ENCODE measurements around the gene ZNF784.

The ZNF784 gene, protein sequence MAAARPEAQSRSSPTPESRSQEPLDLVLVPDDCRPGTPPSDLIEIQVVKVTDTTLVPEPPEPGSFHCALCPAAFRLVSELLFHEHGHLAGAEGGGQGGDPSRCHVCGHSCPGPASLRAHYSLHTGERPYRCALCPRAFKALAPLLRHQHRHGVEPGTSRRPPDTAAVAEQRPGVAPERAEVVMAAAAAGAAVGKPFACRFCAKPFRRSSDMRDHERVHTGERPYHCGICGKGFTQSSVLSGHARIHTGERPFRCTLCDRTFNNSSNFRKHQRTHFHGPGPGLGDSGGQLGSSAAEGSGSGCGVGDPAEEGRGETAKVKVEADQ

GRCh38 chr19:55624109-55625003, at the start of gene ZNF784:
ZNF784 (minus strand) TSS chr19:55624566; CDS start chr19:55624561, 5 bp downstream.
- peak; percentile 96 to 98 for DNase-seq

GRCh38 chr19:55673889-55674288, 49.5 kb upstream of the ZNF784 start:
- DNase-seq: no peak

- DNase-seq: no peak
Observed at GRCh38 chr19:55673465-55673864, 49.1 kb upstream of the ZNF784 start.

DNA sequence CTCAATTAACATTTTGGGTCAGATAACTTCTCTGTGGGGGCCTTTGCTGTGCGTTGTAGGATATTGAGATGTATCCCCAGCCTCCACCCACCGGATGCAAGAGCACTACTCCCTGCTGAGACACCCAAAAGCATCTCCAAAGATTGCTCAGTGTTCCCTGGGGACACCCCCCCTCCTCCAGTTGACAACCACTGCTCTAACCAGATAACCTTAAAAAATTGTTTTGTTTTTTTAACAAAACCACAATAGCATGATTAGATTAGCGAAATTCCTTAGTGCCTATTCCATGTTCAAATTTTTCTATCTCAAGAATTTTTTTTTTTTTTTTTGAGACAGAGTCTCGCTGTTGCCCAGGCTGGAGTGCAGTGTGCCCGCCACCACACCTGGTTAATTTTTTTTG, 48.1 kb upstream of the ZNF784 start:
- no peak for DNase-seq

GRCh38 chr19:55671054-55671378, 46.6 kb upstream of the ZNF784 start:
- no peak for DNase-seq

DNA sequence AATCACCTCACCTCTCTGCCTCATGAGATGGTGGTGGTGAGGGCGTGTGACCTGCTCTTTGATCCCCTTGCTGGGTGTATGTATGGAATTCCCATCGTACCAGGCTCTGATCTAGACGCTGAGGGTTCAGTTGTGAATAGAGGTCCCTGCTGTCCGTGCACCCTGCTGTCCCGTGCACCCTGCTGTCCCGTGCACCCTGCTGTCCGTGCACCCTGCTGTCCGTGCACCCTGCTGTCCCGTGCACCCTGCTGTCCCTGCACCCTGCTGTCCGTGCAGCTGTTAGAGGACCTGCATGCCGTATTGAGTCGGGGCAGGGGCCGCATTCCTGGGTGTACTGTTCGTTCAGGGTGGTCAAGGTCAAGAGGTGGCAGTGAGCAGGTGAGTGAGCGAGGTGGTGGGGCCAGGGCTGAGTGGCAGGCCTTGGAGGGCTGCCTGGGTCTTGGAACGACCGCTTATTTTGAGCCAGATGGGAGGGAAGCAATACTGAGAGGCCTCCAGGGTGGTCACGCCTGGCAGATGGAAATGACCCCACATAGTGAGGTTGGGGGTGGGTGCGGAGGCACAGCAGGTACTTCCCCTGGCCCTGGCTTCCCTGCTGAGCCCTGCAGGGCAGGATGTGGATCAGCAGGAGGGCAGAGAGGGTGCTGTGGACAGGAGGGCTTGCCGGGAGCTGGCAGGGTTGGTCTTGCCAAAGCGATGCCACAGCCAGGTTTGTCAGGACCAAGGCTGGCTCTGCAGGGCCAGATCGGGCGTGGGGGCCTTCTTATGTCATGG, 46.1 kb upstream of the ZNF784 start:
- no peak for DNase-seq

GRCh38 chr19:55669418-55670279, 45.3 kb upstream of the ZNF784 start:
- DNase-seq: no peak

DNA sequence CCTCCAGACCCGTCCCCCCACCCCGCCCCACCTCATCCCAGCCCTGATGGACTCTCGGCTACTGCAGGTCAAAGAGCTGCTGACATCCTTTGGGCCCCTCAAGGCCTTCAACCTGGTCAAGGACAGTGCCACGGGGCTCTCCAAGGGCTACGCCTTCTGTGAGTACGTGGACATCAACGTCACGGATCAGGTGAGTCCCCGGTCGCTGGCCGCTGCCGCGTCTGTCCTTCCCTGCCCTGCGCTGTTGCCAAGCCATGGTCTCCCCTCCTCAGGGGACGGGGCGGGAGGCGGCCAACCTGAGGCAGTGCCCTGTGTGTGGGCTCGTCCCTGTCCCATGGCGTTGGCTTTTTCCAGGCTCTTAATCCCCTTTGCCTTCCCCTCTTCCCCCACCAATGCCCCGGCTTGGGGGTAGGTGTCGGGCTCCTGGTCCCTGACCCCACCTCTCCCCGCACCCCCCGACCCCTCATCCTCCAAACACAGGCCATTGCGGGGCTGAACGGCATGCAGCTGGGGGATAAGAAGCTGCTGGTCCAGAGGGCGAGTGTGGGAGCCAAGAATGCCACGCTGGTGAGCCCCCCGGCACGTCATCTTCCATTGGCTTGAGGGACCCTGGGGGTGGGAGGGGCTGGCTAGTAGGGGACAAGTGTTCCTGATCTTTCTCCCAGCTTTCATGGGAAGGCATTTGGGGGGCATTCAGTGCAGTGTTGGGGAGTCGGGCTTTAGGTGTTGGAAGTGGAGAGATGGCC, 44.4 kb upstream of the ZNF784 start:
- no peak for DNase-seq

- DNase-seq: no peak
Observed at GRCh38 chr19:55667958-55668357, 43.6 kb upstream of the ZNF784 start.

- DNase-seq: no peak
Observed at GRCh38 chr19:55667511-55667910, 43.1 kb upstream of the ZNF784 start.

- DNase-seq: no peak
Observed at GRCh38 chr19:55667006-55667381, 42.6 kb upstream of the ZNF784 start.

DNA sequence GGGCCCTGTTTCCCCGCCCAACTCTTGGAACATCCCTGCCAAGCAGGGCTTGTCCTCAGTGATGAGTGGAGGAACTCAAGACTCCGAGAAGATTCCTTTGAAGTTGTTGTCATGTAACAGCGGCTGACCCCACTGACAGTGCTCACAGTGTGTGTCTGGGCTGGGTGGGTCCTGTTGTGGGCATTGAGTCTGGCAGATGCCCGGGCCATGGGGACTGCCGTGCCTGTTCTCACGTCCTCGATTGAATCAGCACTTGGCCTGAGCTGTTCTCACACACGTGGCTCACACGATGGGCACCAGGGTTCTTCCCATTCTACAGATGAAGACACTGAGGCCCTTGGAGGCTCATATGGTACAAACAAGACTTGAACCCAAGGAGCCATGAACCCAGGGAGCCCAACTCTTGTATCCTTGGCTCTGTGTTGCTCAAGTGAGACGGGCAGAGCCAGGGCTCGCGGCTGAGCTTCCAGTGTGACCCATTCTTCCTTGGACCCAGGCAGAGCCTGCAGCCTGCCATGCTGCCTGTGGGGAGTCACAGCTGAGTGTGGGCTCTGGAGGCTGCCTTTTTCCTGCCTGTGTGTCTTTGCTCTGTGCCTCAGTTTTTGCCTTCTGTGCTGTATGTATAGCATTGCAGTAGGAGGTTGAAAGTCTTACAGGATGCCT, 42.1 kb upstream of the ZNF784 start:
- no peak for DNase-seq

DNA sequence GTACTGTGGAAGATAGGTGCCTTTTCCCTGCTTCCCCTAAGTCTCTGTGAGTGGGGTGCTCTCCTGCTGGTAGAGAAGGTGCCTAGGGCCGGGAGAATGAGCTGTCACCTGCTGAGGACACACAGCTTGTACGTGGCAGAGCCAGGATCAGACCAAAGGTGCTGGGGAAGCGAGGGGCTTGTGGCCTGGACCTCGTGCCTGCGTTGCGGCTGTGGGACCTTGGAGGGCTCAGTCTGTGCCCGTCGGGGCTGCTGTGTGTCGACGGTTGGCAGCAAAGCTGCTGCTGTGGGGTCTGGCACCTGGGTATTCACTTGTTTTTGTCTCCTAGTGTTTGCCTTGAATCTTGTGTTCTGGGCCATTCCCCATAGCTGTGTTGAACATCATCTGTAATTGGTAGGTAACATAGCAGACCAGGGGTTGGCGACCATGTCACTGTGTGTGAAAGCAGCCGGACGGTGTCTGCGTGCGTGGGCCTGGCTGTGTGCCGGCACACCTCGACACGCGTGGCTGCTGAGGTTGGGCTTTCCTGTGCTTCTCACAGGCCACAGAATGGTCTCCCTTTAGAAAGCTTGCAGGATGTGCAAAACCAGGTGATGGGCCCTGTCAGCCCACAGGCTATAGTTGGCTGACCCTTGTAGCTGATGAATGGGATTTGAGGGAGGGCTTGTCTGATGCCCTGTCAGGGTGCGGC, 39.6 kb upstream of the ZNF784 start:
- no peak for DNase-seq

DNA sequence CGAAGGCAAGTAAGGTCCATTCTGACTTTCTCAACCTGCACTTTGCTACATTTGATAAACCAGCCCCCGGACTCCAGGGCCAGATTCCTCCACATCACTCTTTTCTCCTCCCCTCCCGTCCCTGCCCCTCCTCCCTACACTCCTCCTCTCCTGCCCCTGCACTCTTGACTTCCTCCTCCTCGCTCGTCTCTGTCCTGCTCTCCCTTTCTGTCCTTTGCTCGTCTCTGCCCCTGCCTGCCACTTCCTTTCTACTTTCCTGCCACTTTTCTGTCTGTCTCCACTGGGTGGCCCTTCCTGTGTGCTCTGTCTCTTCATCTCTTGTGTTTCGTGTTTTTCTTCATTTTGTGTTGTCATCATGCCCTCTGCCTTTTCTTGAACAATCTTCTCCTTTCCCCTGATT, 37.5 kb upstream of the ZNF784 start:
- no peak for DNase-seq

- no peak for DNase-seq
Observed at GRCh38 chr19:55660991-55661390, 36.6 kb upstream of the ZNF784 start.

DNA sequence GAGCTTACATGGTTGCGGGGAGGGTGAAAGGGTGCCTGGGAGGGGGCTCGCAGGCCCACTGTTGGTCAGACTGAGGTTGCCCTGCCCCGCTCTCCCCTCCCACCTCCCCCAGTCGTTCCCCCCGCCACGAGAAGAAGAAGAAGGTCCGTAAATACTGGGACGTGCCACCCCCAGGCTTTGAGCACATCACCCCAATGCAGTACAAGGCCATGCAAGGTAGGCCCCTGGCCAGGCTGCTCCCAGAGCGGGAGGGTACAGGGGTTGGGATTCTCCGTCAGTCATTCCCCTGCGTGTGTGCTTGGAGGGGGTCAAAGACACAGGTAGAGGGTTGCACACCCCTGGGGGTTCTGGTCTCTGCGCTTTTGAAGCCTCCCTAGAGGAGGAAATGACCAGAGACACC, 36.0 kb upstream of the ZNF784 start:
- no peak for DNase-seq

DNA sequence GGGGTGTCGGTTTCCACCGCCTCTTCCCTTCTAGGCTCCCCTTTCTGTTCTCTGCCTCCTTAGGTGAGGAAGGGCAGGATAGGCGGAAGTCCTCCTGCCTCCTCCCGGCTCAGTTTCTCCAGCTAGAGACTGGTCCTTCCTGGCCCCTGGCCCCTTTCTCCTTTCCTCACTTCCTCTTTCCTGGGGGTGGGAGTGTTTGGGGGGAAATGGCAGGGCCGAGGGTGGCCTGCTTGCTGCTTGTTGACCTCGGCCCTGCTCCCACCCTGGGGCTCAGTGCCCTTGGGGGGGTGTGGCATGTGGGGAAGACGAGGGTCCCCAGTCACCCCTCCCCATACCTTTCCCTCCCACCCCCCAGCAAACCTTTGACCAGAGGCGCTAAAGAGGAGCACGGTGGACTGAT, 35.5 kb upstream of the ZNF784 start:
- no peak for DNase-seq

- no peak for DNase-seq
Observed at GRCh38 chr19:55658846-55659459, 34.6 kb upstream of the ZNF784 start.

- DNase-seq: no peak
Observed at GRCh38 chr19:55656988-55657747, 32.8 kb upstream of the ZNF784 start.
